CD4-positive, alpha-beta T cell (primary cell): ENCODE measurements around the gene YWHAG. TPM values are rescaled to one million over a fixed set of nuclear protein-coding genes. Genes with fewer than 3 reads are reported as not detected.

ENCODE experiments used
- ATAC-seq: fragments of 200-7000 bp; cut with Tn5 transposase; one replicate; pipeline ENCODE4 v1.10.0; 2022; ENCODE audit warnings: mild to moderate bottlenecking; ENCODE audit not compliant: poor library complexity
- CTCF ChIA-PET: fragments of 350-600 bp; sonication (Branson Sonifier 250); formaldehyde crosslinking; loops from one replicate; lab custom pipeline; 2021; ENCODE audit warnings: antibody characterized with exemption, inconsistent platforms; lab: Charles Lee
- POLR2A ChIA-PET: fragments of 350-600 bp; sonication (Branson Sonifier 250); formaldehyde crosslinking; loops from one replicate; lab custom pipeline; 2021; ENCODE audit warnings: antibody characterized with exemption, inconsistent platforms; lab: Charles Lee
- DNase-seq, 14 experiments: peaks; one replicate each; pipeline ENCODE4 v3.0.0-alpha.2; 2013 to 2020; ENCODE audit warnings: mixed read lengths in 2 of 14
- H3K27ac ChIP-seq, 2 donors: one replicate each; pipeline versions ENCODE4 v1.5.1 to v1.7.0; 2013; ENCODE audit warnings: low read length in 2 of 2, low read depth in 1 of 2, mild to moderate bottlenecking in 1 of 2
- H3K27me3 ChIP-seq, 2 experiments: 1 replicate in 1 of 2; 2 replicates in 1 of 2; pipeline versions ENCODE4 v1.6.1 to v1.7.0; 2013; ENCODE audit warnings: low read length in 2 of 2, control low read depth in 1 of 2, mild to moderate bottlenecking in 1 of 2, moderate library complexity in 1 of 2; ENCODE audit not compliant: insufficient read depth in 2 of 2, control insufficient read depth in 1 of 2
- H3K36me3 ChIP-seq: one replicate; pipeline ENCODE4 v1.6.1; 2013; ENCODE audit warnings: low read length, control low read depth; ENCODE audit not compliant: insufficient read depth
- H3K4me1 ChIP-seq: one replicate; pipeline ENCODE4 v1.6.1; 2013; ENCODE audit warnings: low read length, control low read depth; ENCODE audit not compliant: insufficient read depth
- H3K4me3 ChIP-seq: one replicate; pipeline ENCODE4 v1.5.1; 2013; ENCODE audit warnings: mild to moderate bottlenecking, low read length, moderate library complexity
- H3K9me3 ChIP-seq, 2 experiments: 1 replicate in 1 of 2; 2 replicates in 1 of 2; pipeline versions ENCODE4 v1.6.1 to v1.7.0; 2013; ENCODE audit warnings: low read length in 2 of 2, mild to moderate bottlenecking in 2 of 2, control low read depth in 1 of 2, moderate library complexity in 1 of 2; ENCODE audit not compliant: control insufficient read depth in 1 of 2, insufficient read depth in 1 of 2
- H3K27ac Mint-ChIP-seq: one replicate; pipeline ENCODE4 v1.8.0; 2020; ENCODE audit warnings: mixed read lengths
- H3K27me3 Mint-ChIP-seq: one replicate; pipeline ENCODE4 v1.8.0; 2021; ENCODE audit warnings: mixed read lengths
- H3K36me3 Mint-ChIP-seq: one replicate; pipeline ENCODE4 v1.8.0; 2021; ENCODE audit warnings: low read depth, mixed read lengths
- H3K4me1 Mint-ChIP-seq: one replicate; pipeline ENCODE4 v1.8.0; 2021; ENCODE audit warnings: low read depth, mixed read lengths
- H3K4me3 Mint-ChIP-seq: one replicate; pipeline ENCODE4 v1.8.0; 2020; ENCODE audit warnings: mild to moderate bottlenecking, mixed read lengths
- H3K9me3 Mint-ChIP-seq: one replicate; pipeline ENCODE4 v1.8.0; 2020; ENCODE audit warnings: mixed read lengths
- intact Hi-C, 2 experiments: fragments of 100-400 bp; cut with DNase I in 1 of 2; cut with micrococcal nuclease in 1 of 2; formaldehyde crosslinking; loops; one replicate each; pipeline versions ENCODE4 v1.15.1 to v1.9.0; 2023 to 2025; cut with DNase I, micrococcal nuclease
- total RNA-seq, 174 experiments: library from RNA in 2 of 174; stranded (reverse) in 2 of 174; gene quantifications; one replicate each; pipeline ENCODE4 v1.2.3 and lab custom pipeline; 2021 to 2026
- TF ChIP-seq, protein P1 (sequence below): fragments of 200-600 bp; IDR thresholded peaks from one replicate; pipeline ENCODE4 v1.8.0; 2022; ENCODE audit warnings: antibody characterized with exemption, mild to moderate bottlenecking

The YWHAG gene
- total RNA-seq, 2 experiments from 2014 or later: 23.4 to 24.3 TPM

DNA sequence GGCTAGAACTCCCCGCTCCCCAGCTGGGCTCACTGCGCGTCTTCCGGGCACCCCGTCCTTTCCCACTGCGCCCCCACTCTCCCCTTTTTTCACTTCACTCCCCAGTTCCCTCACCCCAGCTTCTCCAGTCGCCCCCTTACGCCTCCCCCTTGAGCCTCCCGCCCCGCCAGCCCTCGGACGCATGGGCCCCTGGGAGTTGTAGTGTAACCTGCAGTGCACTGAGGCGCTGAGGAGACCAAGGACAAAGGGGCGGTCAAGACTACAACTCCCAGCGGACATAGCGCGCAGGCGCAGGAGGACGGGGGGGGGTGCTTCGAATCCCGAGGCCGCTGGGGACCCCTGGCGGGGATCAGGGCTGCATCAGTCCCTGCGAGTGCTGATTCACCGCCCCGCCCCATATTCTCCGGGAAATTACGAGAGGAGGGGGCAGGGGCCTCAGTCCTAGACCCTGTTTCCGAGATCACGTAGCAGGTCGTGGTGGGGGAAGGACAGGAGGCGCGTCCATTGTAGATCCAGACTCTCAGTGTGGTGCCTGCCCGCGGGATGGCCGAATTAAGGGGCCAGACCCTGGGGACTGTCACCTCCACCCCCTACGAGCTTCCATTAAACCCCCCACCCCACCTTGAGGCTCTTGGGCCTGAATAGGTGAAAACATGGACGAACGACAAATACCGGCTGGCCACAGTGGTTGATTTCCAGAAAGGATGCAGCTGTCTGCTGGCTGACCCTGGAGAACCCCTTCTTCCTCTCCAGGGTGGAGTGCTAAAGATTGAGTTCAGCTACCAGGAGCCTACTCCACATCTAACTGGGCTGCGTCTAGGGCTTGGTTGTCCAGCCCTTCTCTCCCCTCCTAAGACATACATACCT lies 553 bp upstream of the YWHAG start:
- CTCF ChIA-PET: interaction anchor here (0.7 to 2.3 kb wide), 9 partner anchors 15 to 68 kb away, joined by 3 to 14 read pairs (median 3); no protein-coding TSS in a partner anchor
- ATAC-seq: peak; percentile 90
- DNase-seq: peak; percentile 88 to 99 (median 94)
- Mint-ChIP-seq H3K27ac (peak overlapping the region; percentile 90), H3K27me3 (no peaks in the 10 kb centered on the region), H3K9me3 (no peaks in the 10 kb centered on the region), H3K4me3 (peak overlapping the region; percentile 96), H3K36me3 (peaks cover 40% of the 10 kb centered on the region), H3K4me1 (peaks cover 42% of the 10 kb centered on the region)
- no peaks in the 10 kb centered on the region for H3K9me3 ChIP-seq
- H3K36me3 ChIP-seq: peaks cover 10% of the 10 kb centered on the region
- intact Hi-C loops: loop anchor here (1.0 to 5.0 kb wide), 4 partner anchors 33 to 182 kb away; no protein-coding TSS in a partner anchor
- no peaks in the 10 kb centered on the region for H3K27me3 ChIP-seq
- peak overlapping the region; percentile 97 for H3K4me3 ChIP-seq
- peak overlapping the region; percentile 93 to 96 for H3K27ac ChIP-seq
- POLR2A ChIA-PET: interaction anchor here (0.6 to 3.4 kb wide), 11 partner anchors 9 to 445 kb away, joined by 4 to 64 read pairs (median 6); partner anchors contain the start of genes HSPB1 and POR
- TF ChIP-seq, protein P1, sequence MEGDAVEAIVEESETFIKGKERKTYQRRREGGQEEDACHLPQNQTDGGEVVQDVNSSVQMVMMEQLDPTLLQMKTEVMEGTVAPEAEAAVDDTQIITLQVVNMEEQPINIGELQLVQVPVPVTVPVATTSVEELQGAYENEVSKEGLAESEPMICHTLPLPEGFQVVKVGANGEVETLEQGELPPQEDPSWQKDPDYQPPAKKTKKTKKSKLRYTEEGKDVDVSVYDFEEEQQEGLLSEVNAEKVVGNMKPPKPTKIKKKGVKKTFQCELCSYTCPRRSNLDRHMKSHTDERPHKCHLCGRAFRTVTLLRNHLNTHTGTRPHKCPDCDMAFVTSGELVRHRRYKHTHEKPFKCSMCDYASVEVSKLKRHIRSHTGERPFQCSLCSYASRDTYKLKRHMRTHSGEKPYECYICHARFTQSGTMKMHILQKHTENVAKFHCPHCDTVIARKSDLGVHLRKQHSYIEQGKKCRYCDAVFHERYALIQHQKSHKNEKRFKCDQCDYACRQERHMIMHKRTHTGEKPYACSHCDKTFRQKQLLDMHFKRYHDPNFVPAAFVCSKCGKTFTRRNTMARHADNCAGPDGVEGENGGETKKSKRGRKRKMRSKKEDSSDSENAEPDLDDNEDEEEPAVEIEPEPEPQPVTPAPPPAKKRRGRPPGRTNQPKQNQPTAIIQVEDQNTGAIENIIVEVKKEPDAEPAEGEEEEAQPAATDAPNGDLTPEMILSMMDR: peak; percentile 70
- H3K4me1 ChIP-seq: peaks cover 29% of the 10 kb centered on the region

DNA sequence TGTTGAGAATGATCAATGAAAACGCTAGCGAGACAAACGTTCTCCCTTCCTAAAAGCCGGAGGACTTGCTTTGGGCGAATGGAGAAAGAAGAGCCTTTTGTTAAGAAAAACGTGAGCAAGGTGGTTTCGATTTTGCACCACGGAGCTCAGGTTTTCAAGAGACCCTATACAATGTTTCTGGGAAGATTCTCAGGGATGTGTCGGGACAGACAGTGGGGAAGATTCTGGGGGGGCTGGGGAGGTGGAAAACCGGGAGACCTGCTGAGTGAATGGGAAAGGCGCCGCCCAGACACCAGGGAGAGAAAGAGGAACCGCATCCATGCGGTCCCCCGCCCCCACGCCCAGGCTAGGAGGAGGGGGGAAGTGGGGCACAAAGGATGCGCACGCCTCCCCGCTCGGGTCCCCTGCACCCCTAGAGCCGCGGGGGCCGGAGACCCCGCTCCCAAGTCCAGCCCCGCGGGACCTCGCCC lies 745 bp downstream of the YWHAG start:
- ATAC-seq (peak; percentile 6), DNase-seq (peak in 12 of 14 experiments; percentile 3 to 70 (median 37))
- H3K9me3 Mint-ChIP-seq: no peaks in the 10 kb centered on the region
- H3K4me3 Mint-ChIP-seq: peak overlapping the region; percentile 94
- Histone ChIP-seq H3K27ac (peak overlapping the region; percentile 54 to 96), H3K9me3 (no peaks in the 10 kb centered on the region), H3K36me3 (peaks cover 10% of the 10 kb centered on the region), H3K4me1 (peaks cover 34% of the 10 kb centered on the region), H3K4me3 (peak overlapping the region; percentile 97), H3K27me3 (no peaks in the 10 kb centered on the region)
- TF ChIP-seq, protein P1: no peak
- ChIA-PET POLR2A (interaction anchor here (0.6 to 3.4 kb wide), 10 partner anchors 8 to 206 kb away, joined by 3 to 64 read pairs (median 8); partner anchors contain the start of gene HSPB1), CTCF (interaction anchor here (1.0 to 2.3 kb wide), 3 partner anchors 15 to 44 kb away, joined by 3 to 14 read pairs (median 9); no protein-coding TSS in a partner anchor)
- peak overlapping the region; percentile 90 for H3K27ac Mint-ChIP-seq
- intact Hi-C loops: loop anchor here (5.0 kb wide), 2 partner anchors 34 to 181 kb away; no protein-coding TSS in a partner anchor
- H3K4me1 Mint-ChIP-seq: peaks cover 40% of the 10 kb centered on the region
- H3K27me3 Mint-ChIP-seq: no peaks in the 10 kb centered on the region
- H3K36me3 Mint-ChIP-seq: peaks cover 40% of the 10 kb centered on the region

GRCh38 chr7:76357475-76358010 lies 1.2 kb downstream of the YWHAG start:
- Histone ChIP-seq H3K27ac (peak overlapping the region; percentile 54 to 96), H3K4me3 (peak overlapping the region; percentile 97), H3K9me3 (no peaks in the 10 kb centered on the region), H3K27me3 (no peaks in the 10 kb centered on the region), H3K4me1 (peaks cover 38% of the 10 kb centered on the region), H3K36me3 (peaks cover 10% of the 10 kb centered on the region)
- Mint-ChIP-seq H3K36me3 (peaks cover 42% of the 10 kb centered on the region), H3K4me3 (peak overlapping the region; percentile 94), H3K9me3 (no peaks in the 10 kb centered on the region), H3K27ac (peak overlapping the region; percentile 90), H3K4me1 (peaks cover 43% of the 10 kb centered on the region), H3K27me3 (no peaks in the 10 kb centered on the region)
- intact Hi-C loops: loop anchor here (5.0 kb wide), 2 partner anchors 35 to 180 kb away; no protein-coding TSS in a partner anchor
- no peak for ATAC-seq
- peak in 1 of 14 experiments; percentile 19 for DNase-seq
- TF ChIP-seq, protein P1: no peak
- POLR2A ChIA-PET: interaction anchor here (0.6 to 3.4 kb wide), 7 partner anchors 13 to 206 kb away, joined by 3 to 64 read pairs (median 11); partner anchors contain the start of gene HSPB1
- CTCF ChIA-PET: interaction anchor here (1.8 kb wide), 1 partner anchor 43 kb away, joined by 9 read pairs; no protein-coding TSS in a partner anchor
